Mesendoderm (in vitro differentiated cells): ENCODE measurements around the gene IMP4.

ENCODE experiments used
- DNase-seq: peaks from one replicate; pipeline ENCODE4 v3.0.0; 2013
- H2AK5ac ChIP-seq: 2 replicates; pipeline ENCODE4 v1.6.1; 2013; ENCODE audit warnings: low read length, inconsistent platforms
- H2BK120ac ChIP-seq: 2 replicates; pipeline ENCODE4 v1.6.1; 2013; ENCODE audit warnings: low read depth, mild to moderate bottlenecking, low read length, moderate library complexity, mixed read lengths
- H2BK15ac ChIP-seq: replicated peaks from 2 replicates; pipeline ENCODE4 v1.6.1; 2013; ENCODE audit warnings: low read depth, mild to moderate bottlenecking, moderate library complexity
- H2BK5ac ChIP-seq: 2 replicates; pipeline ENCODE4 v1.6.1; 2013; ENCODE audit warnings: low read length, inconsistent platforms
- H3K18ac ChIP-seq: 2 replicates; pipeline ENCODE4 v1.6.1; 2013; ENCODE audit warnings: mild to moderate bottlenecking, low read length, mixed read lengths
- H3K23ac ChIP-seq: one replicate; pipeline ENCODE4 v1.6.1; 2013; ENCODE audit warnings: low read length
- H3K27ac ChIP-seq: 2 replicates; pipeline ENCODE4 v1.5.1; 2013; ENCODE audit warnings: low read depth, mild to moderate bottlenecking, inconsistent platforms, low read length, moderate library complexity
- H3K27me3 ChIP-seq: 2 replicates; pipeline ENCODE4 v1.6.1; 2013; ENCODE audit warnings: low read length, control low read depth, mild to moderate bottlenecking, inconsistent platforms; ENCODE audit not compliant: insufficient read depth, poor library complexity
- H3K36me3 ChIP-seq: 2 replicates; pipeline ENCODE4 v1.6.1; 2013; ENCODE audit warnings: low read length, inconsistent platforms; ENCODE audit not compliant: control insufficient read depth, insufficient read depth
- H3K4ac ChIP-seq: one replicate; pipeline ENCODE4 v1.6.1; 2013; ENCODE audit warnings: low read depth, mild to moderate bottlenecking, low read length, moderate library complexity
- H3K4me1 ChIP-seq: 2 replicates; pipeline ENCODE4 v1.6.1; 2013; ENCODE audit warnings: low read depth, low read length, inconsistent platforms; ENCODE audit not compliant: control insufficient read depth
- H3K4me2 ChIP-seq: 2 replicates; pipeline ENCODE4 v1.6.1; 2013; ENCODE audit warnings: low read length
- H3K4me3 ChIP-seq: 2 replicates; pipeline ENCODE4 v1.5.1; 2013; ENCODE audit warnings: mild to moderate bottlenecking, low read length
- H3K56ac ChIP-seq: one replicate; pipeline ENCODE4 v1.6.1; 2013; ENCODE audit warnings: low read length
- H3K79me1 ChIP-seq: 2 replicates; pipeline ENCODE4 v1.6.1; 2013; ENCODE audit warnings: low read length, inconsistent platforms
- H3K79me2 ChIP-seq: 2 replicates; pipeline ENCODE4 v1.6.1; 2013; ENCODE audit warnings: mild to moderate bottlenecking, low read length; ENCODE audit not compliant: control insufficient read depth, insufficient read depth
- H3K9ac ChIP-seq: 2 replicates; pipeline ENCODE4 v1.6.1; 2013; ENCODE audit warnings: low read length, inconsistent platforms
- H4K5ac ChIP-seq: one replicate; pipeline ENCODE4 v1.6.1; 2013; ENCODE audit warnings: low read length
- H4K8ac ChIP-seq: one replicate; pipeline ENCODE4 v1.6.1; 2013; ENCODE audit warnings: low read depth, mild to moderate bottlenecking, control low read depth, low read length, moderate library complexity
- WGBS: extraction: QIAGEN DNeasy Blood & Tissue Kit; methylation state at CpG from one replicate; pipeline ENCODE4 v1.1.7; 2013; ENCODE audit warnings: low lambda C conversion rate, missing lambda C conversion rate; ENCODE audit not compliant: insufficient coverage; ENCODE audit errors: extremely low coverage; 5-methylcytosine and 5-hydroxymethylcytosine counted together

Gene IMP4

GRCh38 chr2:130344578-130344977 is 1.9 kb downstream of the IMP4 start:
- no CpG with 5 or more reads among the region's 4 CpGs for WGBS
- Histone ChIP-seq H2BK120ac (no peak overlapping the region), H3K27ac (no peak overlapping the region), H4K8ac (no peak overlapping the region), H4K5ac (no peak overlapping the region), H3K9ac (no peak overlapping the region), H3K4me3 (no peak overlapping the region), H3K79me2 (peaks cover 13% of the 10 kb centered on the region), H3K18ac (no peak overlapping the region), H3K4me2 (no peak overlapping the region), H2BK5ac (no peak overlapping the region), H3K4me1 (no peaks in the 10 kb centered on the region), H3K56ac (no peak overlapping the region), H3K23ac (no peak overlapping the region), H3K27me3 (no peaks in the 10 kb centered on the region), H2BK15ac (no peak overlapping the region), H3K36me3 (peaks cover 9% of the 10 kb centered on the region), H3K4ac (no peak overlapping the region), H3K79me1 (peaks cover 10% of the 10 kb centered on the region), H2AK5ac (no peak overlapping the region)
- no peak for DNase-seq

DNA sequence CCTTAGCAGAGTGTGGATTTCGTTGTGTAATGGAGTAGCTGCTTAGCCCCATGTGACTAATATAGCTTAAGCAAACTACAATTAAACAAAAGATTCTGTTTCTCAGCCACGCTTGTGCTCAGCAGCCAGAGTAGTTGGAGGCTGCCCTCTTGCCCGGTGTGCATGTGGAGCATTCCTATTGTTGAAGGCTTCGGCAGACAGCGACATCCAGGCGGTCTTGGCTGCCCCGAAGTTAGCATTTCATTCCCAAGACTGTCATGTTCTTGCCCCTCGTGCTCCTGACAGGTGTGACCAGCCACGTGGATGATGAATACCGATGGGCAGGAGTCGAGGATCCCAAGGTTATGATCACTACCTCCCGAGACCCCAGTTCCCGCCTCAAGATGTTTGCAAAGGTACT is 2.4 kb downstream of the IMP4 start:
- no peak overlapping the region for H3K4ac ChIP-seq
- H4K5ac ChIP-seq, result no peak overlapping the region
- H3K4me2 ChIP-seq, result no peak overlapping the region
- H2BK5ac ChIP-seq, result no peak overlapping the region
- H2BK15ac ChIP-seq, result no peak overlapping the region
- WGBS, result no CpG with 5 or more reads among the region's 13 CpGs
- H3K4me1 ChIP-seq, result no peaks in the 10 kb centered on the region
- no peak overlapping the region for H3K9ac ChIP-seq
- peaks cover 9% of the 10 kb centered on the region for H3K36me3 ChIP-seq
- H3K79me2 ChIP-seq, result peaks cover 13% of the 10 kb centered on the region
- no peak overlapping the region for H2BK120ac ChIP-seq
- DNase-seq, result no peak
- H3K79me1 ChIP-seq, result peaks cover 10% of the 10 kb centered on the region
- no peak overlapping the region for H3K27ac ChIP-seq
- no peak overlapping the region for H3K18ac ChIP-seq
- no peak overlapping the region for H3K56ac ChIP-seq
- H3K27me3 ChIP-seq, result no peaks in the 10 kb centered on the region
- H3K23ac ChIP-seq, result no peak overlapping the region
- H3K4me3 ChIP-seq, result no peak overlapping the region
- no peak overlapping the region for H2AK5ac ChIP-seq
- no peak overlapping the region for H4K8ac ChIP-seq

DNA sequence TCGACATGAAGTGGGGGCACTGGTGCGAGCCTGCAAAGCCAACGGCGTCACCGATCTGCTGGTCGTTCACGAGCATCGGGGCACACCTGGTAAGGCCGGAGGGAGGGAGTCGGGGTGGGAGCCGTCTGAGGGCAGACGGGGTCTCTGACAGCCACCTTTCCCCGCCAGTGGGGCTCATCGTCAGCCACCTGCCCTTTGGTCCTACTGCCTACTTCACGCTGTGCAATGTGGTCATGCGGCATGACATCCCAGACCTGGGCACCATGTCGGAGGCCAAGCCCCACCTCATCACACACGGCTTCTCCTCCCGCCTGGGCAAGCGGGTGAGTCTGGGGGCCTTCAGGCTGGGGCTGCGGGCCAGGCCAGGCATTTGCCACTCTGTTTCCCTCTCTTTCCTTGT is 2.9 kb downstream of the IMP4 start:
- Histone ChIP-seq H3K4me2 (no peak overlapping the region), H3K56ac (no peak overlapping the region), H4K8ac (no peak overlapping the region), H2BK120ac (no peak overlapping the region), H2BK5ac (no peak overlapping the region), H3K36me3 (peaks cover 9% of the 10 kb centered on the region), H3K27me3 (no peaks in the 10 kb centered on the region), H3K4ac (no peak overlapping the region), H2AK5ac (no peak overlapping the region), H3K79me1 (peaks cover 10% of the 10 kb centered on the region), H3K23ac (no peak overlapping the region), H3K4me1 (no peaks in the 10 kb centered on the region), H2BK15ac (no peak overlapping the region), H3K9ac (no peak overlapping the region), H4K5ac (no peak overlapping the region), H3K18ac (no peak overlapping the region), H3K4me3 (no peak overlapping the region), H3K79me2 (peaks cover 13% of the 10 kb centered on the region), H3K27ac (no peak overlapping the region)
- WGBS, result no CpG with 5 or more reads among the region's 21 CpGs
- DNase-seq, result no peak

GRCh38 chr2:130346041-130346740 is 3.5 kb downstream of the IMP4 start:
- Histone ChIP-seq H3K79me1 (peaks cover 8% of the 10 kb centered on the region), H2BK120ac (no peak overlapping the region), H3K36me3 (peaks cover 9% of the 10 kb centered on the region), H3K56ac (no peak overlapping the region), H2AK5ac (no peak overlapping the region), H2BK5ac (no peak overlapping the region), H3K79me2 (peaks cover 11% of the 10 kb centered on the region), H3K4me1 (no peaks in the 10 kb centered on the region), H3K18ac (no peak overlapping the region), H3K4me3 (no peak overlapping the region), H3K4ac (no peak overlapping the region), H3K23ac (no peak overlapping the region), H3K27ac (no peak overlapping the region), H4K5ac (no peak overlapping the region), H2BK15ac (no peak overlapping the region), H3K27me3 (no peaks in the 10 kb centered on the region), H3K9ac (no peak overlapping the region), H3K4me2 (no peak overlapping the region), H4K8ac (no peak overlapping the region)
- DNase-seq, result no peak
- no CpG with 5 or more reads among the region's 26 CpGs for WGBS

- Histone ChIP-seq H2BK120ac (no peak overlapping the region), H2AK5ac (no peak overlapping the region), H2BK5ac (no peak overlapping the region), H3K23ac (no peak overlapping the region), H3K79me1 (peaks cover 8% of the 10 kb centered on the region), H3K56ac (no peak overlapping the region), H3K4ac (no peak overlapping the region), H4K8ac (no peak overlapping the region), H3K4me2 (no peak overlapping the region), H3K9ac (no peak overlapping the region), H2BK15ac (no peak overlapping the region), H4K5ac (no peak overlapping the region), H3K4me3 (no peak overlapping the region), H3K27me3 (no peaks in the 10 kb centered on the region), H3K79me2 (peaks cover 11% of the 10 kb centered on the region), H3K4me1 (no peaks in the 10 kb centered on the region), H3K18ac (no peak overlapping the region), H3K27ac (no peak overlapping the region), H3K36me3 (peaks cover 9% of the 10 kb centered on the region)
- DNase-seq, result no peak
- no CpG with 5 or more reads among the region's 4 CpGs for WGBS
Measured at GRCh38 chr2:130346741-130347066, 4.0 kb downstream of the IMP4 start.
